ENCODE results near the gene BTRC.

DNA sequence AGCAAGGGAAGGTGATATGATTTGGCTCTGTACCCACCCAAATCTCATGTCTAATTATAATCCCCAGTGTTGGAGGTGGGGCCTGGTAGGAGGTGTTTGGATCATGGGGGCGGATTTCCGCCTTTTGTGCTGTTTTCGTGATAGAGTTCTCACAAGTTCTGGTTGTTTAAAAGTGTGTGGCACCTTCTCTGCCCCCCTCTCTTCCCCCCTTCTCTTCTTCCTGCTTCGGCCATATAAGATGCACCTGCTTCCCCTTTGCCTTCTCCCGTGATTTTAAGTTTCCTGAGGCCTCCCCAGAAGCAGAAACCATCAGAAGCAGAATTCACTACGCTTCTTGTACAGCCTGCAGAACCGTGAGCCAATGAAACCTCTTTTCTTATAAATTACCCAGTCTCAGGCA is 21.1 kb downstream of the BTRC start:
- TF ChIP-seq POLR2A (IDR thresholded peaks at IDR 0.05; ENCODE audit: low read length), result no peak
- no peak for TF ChIP-seq GATA1 (IDR thresholded peaks at IDR 0.05; ENCODE audit: low read depth, low read length)
